Measurements from ENCODE around the gene PCDHGA1. TPM values are rescaled to one million over a fixed set of nuclear protein-coding genes. Genes with fewer than 3 reads are reported as not detected.
"Not testable (repeated sequence)": the region's sequence is repeated elsewhere in the genome, so short reads cannot be mapped to it uniquely, and the experiment has no call there.

The PCDHGA1 gene
- polyA plus RNA-seq, 1 donor (not counting 4 experiments of a cell fraction or from before 2014, with no cell fraction given) = 0.09 TPM

GRCh38 chr5:141392429-141393198, 62.3 kb downstream of the PCDHGA1 start, which contains the start of gene PCDHGA8:
Gene PCDHGA8, plus strand, starts transcription at chr5:141392633. Its CDS starts 181 bp downstream, at chr5:141392814.
- peaks cover 11% of the 10 kb centered on the region for H3K27me3 ChIP-seq (ENCODE audit: control insufficient read depth, extremely low read depth, insufficient read depth, low read length)
- no peaks in the 10 kb centered on the region for H3K36me3 ChIP-seq (ENCODE audit: control insufficient read depth in 2 of 2, extremely low read depth in 1 of 2, insufficient read depth in 2 of 2, low read length in 2 of 2)
- H3K4me3 ChIP-seq (ENCODE audit: control insufficient read depth in 2 of 3, extremely low read depth in 1 of 3, insufficient read depth in 2 of 3, low read depth in 1 of 3, low read length in 3 of 3) = no peak within 1 kb of the TSS
- dilution Hi-C loops (cut with MboI; ENCODE audit: extremely low pct_ligation_motif_present, low sequenced_read_pairs) = no loop called here
- TF ChIP-seq EZH2 (IDR thresholded peaks at IDR 0.05; ENCODE audit: low read length) (no peak), CTCF (optimal IDR thresholded peaks at IDR 0.05 in 1 of 3, IDR thresholded peaks at IDR 0.05 in 1 of 3, conservative IDR thresholded peaks at IDR 0.05 in 1 of 3; ENCODE audit: extremely low read depth in 1 of 3, insufficient read depth in 2 of 3, low read length in 3 of 3) (peak in 1 of 3 experiments; percentile 4)
- no peaks in the 10 kb centered on the region for H4K20me1 ChIP-seq (ENCODE audit: control insufficient read depth, extremely low read depth, insufficient read depth, low read length)
- no peaks in the 10 kb centered on the region for H3K4me1 ChIP-seq (ENCODE audit: control insufficient read depth, extremely low read depth, insufficient read depth, low read length)
- no peak within 1 kb of the TSS for H2AFZ ChIP-seq (ENCODE audit: control insufficient read depth, low read length)
- no peaks in the 10 kb centered on the region for H3K9me1 ChIP-seq (ENCODE audit: control insufficient read depth, extremely low read depth, insufficient read depth, low read length)
- FAIRE-seq (no peak), DNase-seq (ENCODE audit: low read depth, low spot score) (no peak)
- no peak within 1 kb of the TSS for H3K4me2 ChIP-seq (ENCODE audit: control insufficient read depth, extremely low read depth, insufficient read depth, low read depth, low read length)
- no peak within 1 kb of the TSS for H3K9ac ChIP-seq (ENCODE audit: control insufficient read depth, extremely low read depth, insufficient read depth, low read length)
- H3K9me3 ChIP-seq (ENCODE audit: control insufficient read depth, low read depth, low read length) = peaks cover 29% of the 10 kb centered on the region
- H3K27ac ChIP-seq (ENCODE audit: control insufficient read depth, insufficient read depth, low read length) = no peak within 1 kb of the TSS
- no peaks in the 10 kb centered on the region for H3K79me2 ChIP-seq (ENCODE audit: control insufficient read depth, insufficient read depth, low read length)

GRCh38 chr5:141393267-141393666, 63.0 kb downstream of the PCDHGA1 start:
- Histone ChIP-seq H3K27ac (ENCODE audit: control insufficient read depth, insufficient read depth, low read length) (no peak overlapping the region), H3K9me1 (ENCODE audit: control insufficient read depth, extremely low read depth, insufficient read depth, low read length) (no peaks in the 10 kb centered on the region), H3K4me1 (ENCODE audit: control insufficient read depth, extremely low read depth, insufficient read depth, low read length) (no peaks in the 10 kb centered on the region), H2AFZ (ENCODE audit: control insufficient read depth, low read length) (no peak overlapping the region), H3K4me2 (ENCODE audit: control insufficient read depth, extremely low read depth, insufficient read depth, low read depth, low read length) (no peak overlapping the region), H4K20me1 (ENCODE audit: control insufficient read depth, extremely low read depth, insufficient read depth, low read length) (no peaks in the 10 kb centered on the region), H3K4me3 (ENCODE audit: control insufficient read depth in 2 of 3, extremely low read depth in 1 of 3, insufficient read depth in 2 of 3, low read depth in 1 of 3, low read length in 3 of 3) (no peak overlapping the region), H3K27me3 (ENCODE audit: control insufficient read depth, extremely low read depth, insufficient read depth, low read length) (peaks cover 11% of the 10 kb centered on the region), H3K36me3 (ENCODE audit: control insufficient read depth in 2 of 2, extremely low read depth in 1 of 2, insufficient read depth in 2 of 2, low read length in 2 of 2) (no peaks in the 10 kb centered on the region), H3K9ac (ENCODE audit: control insufficient read depth, extremely low read depth, insufficient read depth, low read length) (no peak overlapping the region), H3K9me3 (ENCODE audit: control insufficient read depth, low read depth, low read length) (peaks cover 29% of the 10 kb centered on the region), H3K79me2 (ENCODE audit: control insufficient read depth, insufficient read depth, low read length) (no peaks in the 10 kb centered on the region)
- no peak for DNase-seq (ENCODE audit: low read depth, low spot score)
- no peak for FAIRE-seq
- TF ChIP-seq EZH2 (IDR thresholded peaks at IDR 0.05; ENCODE audit: low read length) = no peak
- dilution Hi-C loops (cut with MboI; ENCODE audit: extremely low pct_ligation_motif_present, low sequenced_read_pairs) = no loop called here

GRCh38 chr5:141394401-141395187, 64.3 kb downstream of the PCDHGA1 start:
- H3K9ac ChIP-seq (ENCODE audit: control insufficient read depth, extremely low read depth, insufficient read depth, low read length); H3K27ac ChIP-seq (ENCODE audit: control insufficient read depth, insufficient read depth, low read length); H3K27me3 ChIP-seq (ENCODE audit: control insufficient read depth, extremely low read depth, insufficient read depth, low read length); H3K4me1 ChIP-seq (ENCODE audit: control insufficient read depth, extremely low read depth, insufficient read depth, low read length); H3K4me3 ChIP-seq (ENCODE audit: control insufficient read depth in 2 of 3, extremely low read depth in 1 of 3, insufficient read depth in 2 of 3, low read depth in 1 of 3, low read length in 3 of 3); H2AFZ ChIP-seq (ENCODE audit: control insufficient read depth, low read length); H3K9me1 ChIP-seq (ENCODE audit: control insufficient read depth, extremely low read depth, insufficient read depth, low read length); H3K4me2 ChIP-seq (ENCODE audit: control insufficient read depth, extremely low read depth, insufficient read depth, low read depth, low read length); H3K79me2 ChIP-seq (ENCODE audit: control insufficient read depth, insufficient read depth, low read length); DNase-seq (ENCODE audit: low read depth, low spot score); dilution Hi-C loops (cut with MboI; ENCODE audit: extremely low pct_ligation_motif_present, low sequenced_read_pairs); FAIRE-seq; H3K36me3 ChIP-seq (ENCODE audit: control insufficient read depth in 2 of 2, extremely low read depth in 1 of 2, insufficient read depth in 2 of 2, low read length in 2 of 2); H4K20me1 ChIP-seq (ENCODE audit: control insufficient read depth, extremely low read depth, insufficient read depth, low read length): not testable (repeated sequence)
- peaks cover 28% of the 10 kb centered on the region for H3K9me3 ChIP-seq (ENCODE audit: control insufficient read depth, low read depth, low read length)

All from keratinocyte (primary cell).